Ammon's horn (tissue), 1 donor: Measurements from ENCODE around the gene NLRP8.
"Not testable (repeated sequence)": the region's sequence is repeated elsewhere in the genome, so short reads cannot be mapped to it uniquely, and the experiment has no call there.

Source experiments
- DNase-seq: peaks from one replicate; pipeline ENCODE4 v3.0.0-alpha.2; 2016; ENCODE audit warnings: low spot score

Gene NLRP8

GRCh38 chr19:55973982-55974381 lies 26.4 kb downstream of the NLRP8 start:
- DNase-seq: no peak

GRCh38 chr19:55980415-55980814 lies 32.8 kb downstream of the NLRP8 start:
- no peak for DNase-seq

- DNase-seq: no peak
Observed at GRCh38 chr19:55985254-55985653, 37.6 kb downstream of the NLRP8 start.

GRCh38 chr19:55986487-55986886 lies 38.9 kb downstream of the NLRP8 start, which contains the start of gene NLRP5:
Gene NLRP5 (plus strand): TSS chr19:55986775.
- DNase-seq: no peak

GRCh38 chr19:55990831-55991230 lies 43.2 kb downstream of the NLRP8 start:
- no peak for DNase-seq

- no peak for DNase-seq
Observed at GRCh38 chr19:55993492-55993891, 45.9 kb downstream of the NLRP8 start.

- no peak for DNase-seq
Observed at GRCh38 chr19:56014765-56015164, 67.1 kb downstream of the NLRP8 start.

GRCh38 chr19:56015756-56016155 lies 68.1 kb downstream of the NLRP8 start:
- DNase-seq: no peak

- not testable (repeated sequence) for DNase-seq
Observed at GRCh38 chr19:56019325-56019724, 71.7 kb downstream of the NLRP8 start.

- DNase-seq: not testable (repeated sequence)
Observed at GRCh38 chr19:56020355-56020975, 72.8 kb downstream of the NLRP8 start.

GRCh38 chr19:56026769-56027168 lies 79.1 kb downstream of the NLRP8 start:
- no peak for DNase-seq
